HG03342 (cell line): ENCODE measurements around the gene RTEL1.

ENCODE experiments used
- ATAC-seq: cut with Tn5 transposase; IDR thresholded peaks from one replicate; pipeline ENCODE4 v1.9.1; 2021; ENCODE audit warnings: mild to moderate bottlenecking, moderate library complexity; ENCODE audit not compliant: unreplicated experiment

Gene RTEL1

DNA sequence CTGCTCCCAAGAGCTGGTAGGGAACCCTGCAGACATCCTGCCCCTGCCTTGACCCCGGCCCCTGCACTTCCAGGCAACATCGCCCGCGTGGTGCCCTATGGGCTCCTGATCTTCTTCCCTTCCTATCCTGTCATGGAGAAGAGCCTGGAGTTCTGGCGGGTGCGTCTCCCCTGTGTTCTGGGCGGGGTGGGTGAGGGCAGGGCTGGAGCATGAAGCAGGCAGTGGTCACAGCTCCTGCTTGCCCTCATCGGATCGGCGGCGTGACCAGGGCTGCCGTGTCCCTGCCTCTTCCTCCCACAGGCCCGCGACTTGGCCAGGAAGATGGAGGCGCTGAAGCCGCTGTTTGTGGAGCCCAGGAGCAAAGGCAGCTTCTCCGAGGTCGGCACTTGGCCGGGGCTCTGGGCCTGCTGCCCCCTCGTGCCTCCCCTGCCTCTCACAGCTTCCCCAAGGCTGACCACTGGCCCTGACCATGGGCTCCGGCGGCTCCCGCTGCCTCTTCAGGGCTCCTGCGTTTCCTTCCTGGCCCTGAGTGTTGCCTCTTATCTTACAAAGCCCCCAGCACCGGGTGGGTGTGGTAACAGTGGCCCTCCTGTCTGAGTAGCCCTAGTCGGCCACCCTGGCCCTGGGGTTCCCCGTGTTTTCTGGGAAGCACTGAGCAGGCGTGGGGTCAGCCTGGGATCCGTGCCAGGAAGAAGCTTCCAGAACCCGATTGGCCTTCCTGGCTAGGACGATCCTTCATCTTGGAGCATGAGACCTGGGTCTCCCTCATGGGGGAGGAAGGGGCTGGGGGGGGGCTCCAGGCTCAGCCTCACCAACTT lies 30.3 kb downstream of the RTEL1 start:
- no peak for ATAC-seq

DNA sequence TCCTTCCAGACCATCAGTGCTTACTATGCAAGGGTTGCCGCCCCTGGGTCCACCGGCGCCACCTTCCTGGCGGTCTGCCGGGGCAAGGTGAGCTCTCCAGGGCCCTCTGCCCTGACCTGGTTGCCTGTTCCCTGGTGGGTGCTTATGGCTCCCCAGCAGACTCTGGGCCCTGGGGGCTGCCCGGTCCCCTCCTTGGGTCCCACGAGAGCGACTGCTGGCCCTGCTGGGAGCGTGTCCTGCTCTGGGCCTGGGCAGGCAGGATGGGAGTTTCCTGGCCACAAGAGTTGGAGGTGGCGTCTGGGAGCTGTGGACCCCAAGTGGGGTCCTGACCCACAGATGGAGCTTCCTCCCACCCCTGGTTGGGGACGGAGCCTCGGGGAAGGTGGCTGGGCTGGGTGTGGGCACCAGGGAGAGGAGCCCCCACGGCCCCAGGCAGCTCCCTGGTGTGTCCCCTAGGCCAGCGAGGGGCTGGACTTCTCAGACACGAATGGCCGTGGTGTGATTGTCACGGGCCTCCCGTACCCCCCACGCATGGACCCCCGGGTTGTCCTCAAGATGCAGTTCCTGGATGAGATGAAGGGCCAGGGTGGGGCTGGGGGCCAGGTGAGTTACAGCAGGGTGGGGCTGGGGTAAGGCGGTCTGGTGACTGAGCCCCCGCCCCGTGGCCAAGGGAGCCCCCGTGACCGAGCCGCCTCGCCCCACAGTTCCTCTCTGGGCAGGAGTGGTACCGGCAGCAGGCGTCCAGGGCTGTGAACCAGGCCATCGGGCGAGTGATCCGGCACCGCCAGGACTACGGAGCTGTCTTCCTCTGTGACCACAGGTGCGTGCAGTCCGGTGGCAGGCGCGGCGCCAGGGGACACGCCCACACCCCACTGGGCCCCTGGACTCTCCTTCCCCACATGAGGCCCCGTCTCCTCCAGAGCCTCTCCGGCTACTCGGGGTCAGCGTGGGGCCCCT lies 31.2 kb downstream of the RTEL1 start:
- no peak for ATAC-seq

DNA sequence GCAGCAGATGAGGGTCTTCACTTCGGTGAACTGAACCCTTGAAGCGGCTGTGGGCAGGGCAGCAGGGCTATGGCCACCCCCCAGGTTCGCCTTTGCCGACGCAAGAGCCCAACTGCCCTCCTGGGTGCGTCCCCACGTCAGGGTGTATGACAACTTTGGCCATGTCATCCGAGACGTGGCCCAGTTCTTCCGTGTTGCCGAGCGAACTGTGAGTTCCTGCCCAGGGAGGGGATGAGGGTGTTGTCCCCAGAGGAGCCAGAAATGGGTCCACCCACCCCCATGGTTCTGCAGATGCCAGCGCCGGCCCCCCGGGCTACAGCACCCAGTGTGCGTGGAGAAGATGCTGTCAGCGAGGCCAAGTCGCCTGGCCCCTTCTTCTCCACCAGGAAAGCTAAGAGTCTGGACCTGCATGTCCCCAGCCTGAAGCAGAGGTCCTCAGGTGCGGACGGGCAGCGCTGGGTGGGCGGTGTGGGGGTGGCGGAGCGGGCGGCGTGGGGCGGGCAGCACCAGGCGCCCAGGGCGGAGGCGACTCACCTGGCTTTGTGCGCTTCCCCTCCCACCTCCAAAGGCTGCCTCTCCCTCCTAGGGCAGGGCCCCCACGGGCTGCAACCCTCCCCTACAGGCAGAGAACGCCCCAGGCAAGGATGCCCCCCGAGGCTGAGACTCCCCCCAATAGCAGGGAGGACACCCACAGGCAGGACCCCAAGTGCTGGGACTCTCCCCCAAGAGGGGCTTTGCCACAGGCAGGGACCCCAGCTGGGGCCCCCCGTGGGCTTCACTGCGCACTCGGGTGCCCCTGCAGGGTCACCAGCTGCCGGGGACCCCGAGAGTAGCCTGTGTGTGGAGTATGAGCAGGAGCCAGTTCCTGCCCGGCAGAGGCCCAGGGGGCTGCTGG lies 32.1 kb downstream of the RTEL1 start:
- ATAC-seq: no peak

DNA sequence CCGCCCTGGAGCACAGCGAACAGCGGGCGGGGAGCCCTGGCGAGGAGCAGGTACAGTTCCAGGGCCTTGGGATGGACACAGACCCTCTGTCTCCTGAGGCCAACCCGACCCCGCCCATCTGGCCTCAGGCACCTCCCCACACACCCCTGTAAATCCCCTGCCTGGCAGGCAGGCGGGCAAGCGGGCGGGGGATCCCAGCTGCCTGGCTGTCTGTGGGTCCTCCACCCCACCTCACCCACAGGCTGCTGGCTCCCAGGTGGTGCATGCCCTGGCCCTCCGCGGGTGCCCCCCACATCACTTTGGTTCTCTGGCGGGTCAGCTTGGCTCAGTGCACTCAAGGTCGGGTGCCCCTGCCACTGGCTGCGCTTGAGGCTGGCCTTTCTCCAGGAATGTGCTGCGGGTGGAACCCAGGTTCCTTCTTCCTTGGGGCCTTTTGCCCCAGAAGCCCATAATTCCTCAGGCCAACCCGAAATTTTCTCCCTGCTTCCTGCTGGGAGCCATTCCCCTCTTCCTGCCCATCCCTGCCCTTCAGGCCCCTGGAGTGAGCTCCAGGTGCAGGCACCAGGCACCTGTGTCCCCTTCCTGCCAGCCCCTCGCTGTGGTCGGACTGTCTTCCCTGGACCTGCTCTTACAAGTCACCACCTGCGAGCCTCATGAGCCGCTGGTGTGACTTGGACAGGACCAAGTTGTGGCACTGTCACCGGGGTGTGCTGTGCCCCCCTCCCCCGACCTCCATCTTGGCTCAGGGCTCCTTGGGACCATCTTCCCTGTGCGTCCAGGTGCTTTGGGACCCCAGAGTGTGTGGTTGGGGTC lies 33.0 kb downstream of the RTEL1 start:
- ATAC-seq: no peak

DNA sequence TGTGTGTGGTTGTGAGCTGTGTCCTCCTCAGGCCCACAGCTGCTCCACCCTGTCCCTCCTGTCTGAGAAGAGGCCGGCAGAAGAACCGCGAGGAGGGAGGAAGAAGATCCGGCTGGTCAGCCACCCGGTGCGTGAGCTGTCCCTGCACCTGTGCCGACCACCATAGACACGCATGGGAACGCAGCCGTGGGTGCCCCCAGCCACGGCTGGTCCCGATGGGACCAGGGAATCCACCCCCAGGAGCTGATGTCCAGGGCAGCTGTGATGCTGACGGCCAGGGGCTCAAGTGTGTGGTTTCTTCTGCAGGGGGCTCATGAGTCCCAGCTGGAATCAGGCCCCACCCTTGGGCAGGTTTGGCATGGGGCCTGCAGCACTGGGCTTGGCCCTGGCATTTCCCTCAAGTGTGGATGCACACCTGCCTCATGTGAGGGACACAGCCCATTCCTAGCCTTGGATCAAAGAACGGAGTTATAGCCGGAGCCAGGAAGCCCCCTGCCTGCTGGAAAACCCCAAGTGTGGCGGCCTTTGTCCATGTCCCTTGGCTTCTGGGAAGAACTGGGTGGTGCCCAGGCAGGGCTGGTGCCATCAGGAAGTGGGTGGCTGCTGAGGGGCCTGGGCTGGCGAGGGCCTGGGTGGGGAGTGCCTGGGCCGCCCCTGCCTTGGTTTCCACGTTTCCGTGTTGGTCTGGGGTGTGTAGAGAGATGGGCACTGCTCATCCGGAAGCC lies 33.8 kb downstream of the RTEL1 start:
- no peak for ATAC-seq

DNA sequence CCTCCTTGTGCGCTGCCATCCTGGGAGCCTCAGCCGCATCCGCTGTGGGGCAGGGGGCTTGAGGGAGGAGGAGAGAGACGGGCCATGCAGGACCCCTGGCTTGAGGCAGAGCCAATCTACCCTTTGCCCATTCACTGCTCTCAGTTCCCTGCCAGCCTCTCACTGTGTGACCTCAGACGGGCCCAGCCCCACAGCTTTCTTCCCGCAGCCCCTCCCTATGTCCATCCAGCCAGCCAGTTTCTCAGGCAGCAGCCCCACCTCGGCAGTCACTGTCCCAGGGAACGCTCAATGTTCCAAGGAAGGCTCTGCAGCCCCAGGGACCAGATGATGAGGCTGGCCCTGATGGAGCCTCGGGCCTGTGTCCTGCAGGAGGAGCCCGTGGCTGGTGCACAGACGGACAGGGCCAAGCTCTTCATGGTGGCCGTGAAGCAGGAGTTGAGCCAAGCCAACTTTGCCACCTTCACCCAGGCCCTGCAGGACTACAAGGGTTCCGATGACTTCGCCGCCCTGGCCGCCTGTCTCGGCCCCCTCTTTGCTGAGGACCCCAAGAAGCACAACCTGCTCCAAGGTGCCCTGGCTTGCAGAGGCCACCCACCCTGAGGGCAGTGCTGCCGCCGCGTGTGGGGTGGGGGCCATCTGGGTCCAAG lies 34.4 kb downstream of the RTEL1 start:
- ATAC-seq: no peak

DNA sequence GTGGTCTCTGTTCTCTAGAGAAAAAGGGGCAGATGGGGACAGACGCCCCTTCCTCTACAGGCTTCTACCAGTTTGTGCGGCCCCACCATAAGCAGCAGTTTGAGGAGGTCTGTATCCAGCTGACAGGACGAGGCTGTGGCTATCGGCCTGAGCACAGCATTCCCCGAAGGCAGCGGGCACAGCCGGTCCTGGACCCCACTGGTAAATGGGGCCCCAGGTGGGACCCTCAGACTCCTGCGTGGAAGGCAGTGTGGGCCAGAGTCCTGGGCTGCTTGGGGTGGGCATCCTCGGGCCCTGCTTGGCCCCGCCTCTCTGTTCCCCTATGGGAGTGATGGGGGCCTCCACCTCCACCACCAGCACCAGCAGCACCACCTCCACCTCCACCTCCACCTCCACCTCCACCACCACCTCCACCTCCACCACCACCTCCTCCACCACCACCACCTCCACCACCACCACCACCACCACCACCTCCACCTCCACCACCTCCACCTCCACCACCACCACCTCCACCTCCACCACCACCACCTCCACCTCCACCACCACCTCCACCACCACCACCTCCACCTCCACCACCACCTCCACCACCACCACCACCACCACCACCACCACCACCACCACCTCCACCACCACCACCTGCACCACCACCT lies 35.1 kb downstream of the RTEL1 start:
- no peak for ATAC-seq

DNA sequence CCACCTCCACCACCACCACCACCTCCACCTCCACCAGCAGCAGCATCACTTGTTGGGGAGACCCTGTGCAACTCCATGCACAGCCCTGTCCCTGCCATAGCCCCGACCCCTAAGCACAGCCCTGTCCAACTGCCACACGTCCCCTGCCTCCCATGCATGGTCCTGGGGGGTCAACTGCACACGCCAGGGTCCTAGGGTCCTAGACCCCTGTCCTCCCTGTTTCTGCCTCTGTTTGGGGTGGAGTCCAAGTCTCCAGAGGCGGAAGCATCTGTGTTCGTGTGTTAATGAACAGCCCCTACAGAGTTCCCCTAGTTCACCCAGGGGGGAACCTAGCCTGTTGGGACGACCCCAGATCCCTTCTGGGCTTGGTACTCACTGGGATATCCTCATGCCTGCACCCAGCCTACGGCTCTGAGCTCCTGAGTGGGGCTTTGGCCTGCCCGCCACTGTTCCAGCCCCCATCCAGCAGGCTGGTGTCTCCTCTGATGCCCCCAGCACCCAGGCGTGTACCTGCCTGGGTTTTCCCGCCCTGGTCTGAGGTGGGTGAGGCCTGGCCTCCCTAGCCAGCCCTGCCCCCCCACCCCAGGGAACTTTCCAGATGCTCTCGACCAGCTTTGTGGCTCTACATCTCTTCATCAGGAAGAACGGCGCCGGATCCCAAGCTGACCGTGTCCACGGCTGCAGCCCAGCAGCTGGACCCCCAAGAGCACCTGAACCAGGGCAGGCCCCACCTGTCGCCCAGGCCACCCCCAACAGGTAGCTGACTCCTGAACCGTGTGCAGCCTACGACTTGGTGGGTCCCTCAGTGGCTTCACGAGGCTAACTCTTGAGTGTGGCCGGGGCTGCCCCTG lies 35.8 kb downstream of the RTEL1 start:
- ATAC-seq: no peak

DNA sequence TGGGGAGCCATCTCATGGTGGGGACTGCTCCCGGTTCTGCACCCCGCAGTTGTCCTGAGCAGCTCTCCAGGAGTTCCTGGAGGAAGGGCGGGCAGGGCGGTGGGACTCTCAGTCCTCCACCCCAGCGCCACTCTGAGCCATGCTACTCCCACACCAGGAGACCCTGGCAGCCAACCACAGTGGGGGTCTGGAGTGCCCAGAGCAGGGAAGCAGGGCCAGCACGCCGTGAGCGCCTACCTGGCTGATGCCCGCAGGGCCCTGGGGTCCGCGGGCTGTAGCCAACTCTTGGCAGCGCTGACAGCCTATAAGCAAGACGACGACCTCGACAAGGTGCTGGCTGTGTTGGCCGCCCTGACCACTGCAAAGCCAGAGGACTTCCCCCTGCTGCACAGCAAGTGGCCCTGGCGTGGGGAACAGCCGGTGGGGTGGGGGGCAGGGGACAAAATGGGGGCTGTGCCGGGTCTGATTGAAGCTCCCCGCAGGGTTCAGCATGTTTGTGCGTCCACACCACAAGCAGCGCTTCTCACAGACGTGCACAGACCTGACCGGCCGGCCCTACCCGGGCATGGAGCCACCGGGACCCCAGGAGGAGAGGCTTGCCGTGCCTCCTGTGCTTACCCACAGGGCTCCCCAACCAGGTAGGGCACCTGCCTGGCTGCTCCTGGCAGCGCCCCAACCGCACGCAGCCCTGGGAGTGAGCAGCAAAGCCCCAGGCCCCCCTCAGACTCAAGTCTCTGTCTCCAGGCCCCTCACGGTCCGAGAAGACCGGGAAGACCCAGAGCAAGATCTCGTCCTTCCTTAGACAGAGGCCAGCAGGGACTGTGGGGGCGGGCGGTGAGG lies 36.7 kb downstream of the RTEL1 start:
- ATAC-seq: no peak

DNA sequence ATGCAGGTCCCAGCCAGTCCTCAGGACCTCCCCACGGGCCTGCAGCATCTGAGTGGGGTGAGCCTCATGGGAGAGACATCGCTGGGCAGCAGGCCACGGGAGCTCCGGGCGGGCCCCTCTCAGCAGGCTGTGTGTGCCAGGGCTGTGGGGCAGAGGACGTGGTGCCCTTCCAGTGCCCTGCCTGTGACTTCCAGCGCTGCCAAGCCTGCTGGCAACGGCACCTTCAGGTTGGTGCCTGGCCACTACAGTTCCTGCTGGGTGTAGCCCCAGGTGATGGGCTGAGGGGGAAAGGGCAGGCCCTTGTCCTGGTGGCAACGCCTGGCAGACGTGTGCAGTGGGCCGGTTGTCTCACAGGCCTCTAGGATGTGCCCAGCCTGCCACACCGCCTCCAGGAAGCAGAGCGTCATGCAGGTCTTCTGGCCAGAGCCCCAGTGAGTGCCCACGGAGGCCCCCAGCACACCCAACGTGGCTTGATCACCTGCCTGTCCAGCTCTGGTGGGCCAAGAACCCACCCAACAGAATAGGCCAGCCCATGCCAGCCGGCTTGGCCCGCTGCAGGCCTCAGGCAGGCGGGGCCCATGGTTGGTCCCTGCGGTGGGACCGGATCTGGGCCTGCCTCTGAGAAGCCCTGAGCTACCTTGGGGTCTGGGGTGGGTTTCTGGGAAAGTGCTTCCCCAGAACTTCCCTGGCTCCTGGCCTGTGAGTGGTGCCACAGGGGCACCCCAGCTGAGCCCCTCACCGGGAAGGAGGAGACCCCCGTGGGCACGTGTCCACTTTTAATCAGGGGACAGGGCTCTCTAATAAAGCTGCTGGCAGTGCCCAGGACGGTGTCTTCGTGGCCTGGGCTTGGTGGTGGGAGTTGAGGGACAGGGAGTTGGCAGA lies 37.6 kb downstream of the RTEL1 start:
- no peak for ATAC-seq

DNA sequence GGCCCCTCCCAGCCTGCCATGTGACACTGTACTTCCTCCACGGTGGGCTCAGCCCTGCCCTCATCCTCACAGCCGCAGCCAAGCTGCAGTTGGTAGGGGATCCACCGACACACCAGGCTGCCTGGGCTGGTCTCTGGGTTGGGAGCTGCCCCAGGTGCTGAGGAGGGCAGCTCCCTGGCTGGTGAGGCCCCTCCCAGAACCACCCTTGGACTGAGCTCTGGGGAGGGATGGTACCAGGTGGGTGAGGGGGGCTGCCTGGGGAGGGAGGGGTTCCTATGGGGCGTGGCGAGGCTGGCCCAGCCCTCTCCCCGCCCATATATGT lies 38.2 kb downstream of the RTEL1 start:
- ATAC-seq: no peak

DNA sequence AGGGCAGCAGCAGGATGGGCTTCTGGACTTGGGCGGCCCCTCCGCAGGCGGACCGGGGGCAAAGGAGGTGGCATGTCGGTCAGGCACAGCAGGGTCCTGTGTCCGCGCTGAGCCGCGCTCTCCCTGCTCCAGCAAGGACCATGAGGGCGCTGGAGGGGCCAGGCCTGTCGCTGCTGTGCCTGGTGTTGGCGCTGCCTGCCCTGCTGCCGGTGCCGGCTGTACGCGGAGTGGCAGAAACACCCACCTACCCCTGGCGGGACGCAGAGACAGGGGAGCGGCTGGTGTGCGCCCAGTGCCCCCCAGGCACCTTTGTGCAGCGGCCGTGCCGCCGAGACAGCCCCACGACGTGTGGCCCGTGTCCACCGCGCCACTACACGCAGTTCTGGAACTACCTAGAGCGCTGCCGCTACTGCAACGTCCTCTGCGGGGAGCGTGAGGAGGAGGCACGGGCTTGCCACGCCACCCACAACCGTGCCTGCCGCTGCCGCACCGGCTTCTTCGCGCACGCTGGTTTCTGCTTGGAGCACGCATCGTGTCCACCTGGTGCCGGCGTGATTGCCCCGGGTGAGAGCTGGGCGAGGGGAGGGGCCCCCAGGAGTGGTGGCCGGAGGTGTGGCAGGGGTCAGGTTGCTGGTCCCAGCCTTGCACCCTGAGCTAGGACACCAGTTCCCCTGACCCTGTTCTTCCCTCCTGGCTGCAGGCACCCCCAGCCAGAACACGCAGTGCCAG lies 38.7 kb downstream of the RTEL1 start, which contains the start of gene TNFRSF6B:
TSS of gene TNFRSF6B (plus strand) at position 25 of the 729 bp plus-strand sequence. CDS start at position 141, 116 bp downstream.
- no peak for ATAC-seq

DNA sequence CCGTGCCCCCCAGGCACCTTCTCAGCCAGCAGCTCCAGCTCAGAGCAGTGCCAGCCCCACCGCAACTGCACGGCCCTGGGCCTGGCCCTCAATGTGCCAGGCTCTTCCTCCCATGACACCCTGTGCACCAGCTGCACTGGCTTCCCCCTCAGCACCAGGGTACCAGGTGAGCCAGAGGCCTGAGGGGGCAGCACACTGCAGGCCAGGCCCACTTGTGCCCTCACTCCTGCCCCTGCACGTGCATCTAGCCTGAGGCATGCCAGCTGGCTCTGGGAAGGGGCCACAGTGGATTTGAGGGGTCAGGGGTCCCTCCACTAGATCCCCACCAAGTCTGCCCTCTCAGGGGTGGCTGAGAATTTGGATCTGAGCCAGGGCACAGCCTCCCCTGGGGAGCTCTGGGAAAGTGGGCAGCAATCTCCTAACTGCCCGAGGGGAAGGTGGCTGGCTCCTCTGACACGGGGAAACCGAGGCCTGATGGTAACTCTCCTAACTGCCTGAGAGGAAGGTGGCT lies 39.3 kb downstream of the RTEL1 start:
- no peak for ATAC-seq

DNA sequence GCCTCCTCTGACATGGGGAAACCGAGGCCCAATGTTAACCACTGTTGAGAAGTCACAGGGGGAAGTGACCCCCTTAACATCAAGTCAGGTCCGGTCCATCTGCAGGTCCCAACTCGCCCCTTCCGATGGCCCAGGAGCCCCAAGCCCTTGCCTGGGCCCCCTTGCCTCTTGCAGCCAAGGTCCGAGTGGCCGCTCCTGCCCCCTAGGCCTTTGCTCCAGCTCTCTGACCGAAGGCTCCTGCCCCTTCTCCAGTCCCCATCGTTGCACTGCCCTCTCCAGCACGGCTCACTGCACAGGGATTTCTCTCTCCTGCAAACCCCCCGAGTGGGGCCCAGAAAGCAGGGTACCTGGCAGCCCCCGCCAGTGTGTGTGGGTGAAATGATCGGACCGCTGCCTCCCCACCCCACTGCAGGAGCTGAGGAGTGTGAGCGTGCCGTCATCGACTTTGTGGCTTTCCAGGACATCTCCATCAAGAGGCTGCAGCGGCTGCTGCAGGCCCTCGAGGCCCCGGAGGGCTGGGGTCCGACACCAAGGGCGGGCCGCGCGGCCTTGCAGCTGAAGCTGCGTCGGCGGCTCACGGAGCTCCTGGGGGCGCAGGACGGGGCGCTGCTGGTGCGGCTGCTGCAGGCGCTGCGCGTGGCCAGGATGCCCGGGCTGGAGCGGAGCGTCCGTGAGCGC lies 39.9 kb downstream of the RTEL1 start:
- no peak for ATAC-seq
